GM21390 (cell line): ENCODE data around the gene ADAMTSL1.

Experiments used
- ATAC-seq: cut with Tn5 transposase; IDR thresholded peaks from one replicate; pipeline ENCODE4 v1.9.1; 2021; ENCODE audit not compliant: unreplicated experiment

ADAMTSL1 gene

DNA sequence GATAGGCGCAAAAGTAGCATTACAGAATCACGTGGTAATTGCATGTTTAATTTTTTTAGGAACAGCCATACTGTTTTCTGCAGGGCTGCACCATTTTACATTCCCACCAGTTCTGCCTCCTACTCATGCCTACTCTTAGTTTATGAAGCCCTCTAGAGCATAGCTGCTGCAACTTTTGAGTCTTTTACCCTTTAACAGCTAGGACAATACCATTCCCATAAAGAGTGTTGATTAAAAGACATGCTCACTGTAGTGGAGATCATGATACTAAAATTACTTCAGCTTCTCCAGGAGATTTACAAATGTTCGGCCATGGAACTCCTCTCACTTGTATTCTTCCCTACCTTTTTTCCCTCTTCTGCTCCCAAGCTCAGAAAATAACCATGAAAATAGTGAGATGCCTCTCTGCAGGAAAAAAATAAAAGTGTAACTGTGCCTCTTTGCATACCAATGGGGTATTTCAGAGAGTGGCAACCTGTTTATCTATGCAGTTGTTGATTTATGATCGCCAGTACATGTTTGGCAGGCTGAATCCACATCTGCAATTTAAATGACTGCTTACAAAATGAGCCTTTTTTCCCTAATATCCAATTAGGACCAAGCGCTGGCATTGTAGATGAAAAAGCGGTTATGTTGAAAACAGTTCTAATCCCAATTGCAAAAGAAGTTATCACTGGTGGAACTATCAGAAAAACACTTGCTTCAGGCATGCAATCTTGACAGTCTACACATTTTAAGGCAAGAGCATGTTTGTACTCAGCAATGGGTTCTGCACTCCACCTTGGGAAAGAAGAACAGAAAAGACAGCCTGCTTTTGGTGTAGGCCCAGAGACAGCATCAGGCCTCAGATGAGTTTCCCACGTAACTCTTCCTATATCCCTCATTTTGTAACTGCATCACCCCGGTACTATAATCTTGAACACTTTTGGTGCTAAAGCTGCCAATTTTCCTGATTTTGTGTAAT lies 131.1 kb downstream of the ADAMTSL1 start:
- no peak for ATAC-seq

DNA sequence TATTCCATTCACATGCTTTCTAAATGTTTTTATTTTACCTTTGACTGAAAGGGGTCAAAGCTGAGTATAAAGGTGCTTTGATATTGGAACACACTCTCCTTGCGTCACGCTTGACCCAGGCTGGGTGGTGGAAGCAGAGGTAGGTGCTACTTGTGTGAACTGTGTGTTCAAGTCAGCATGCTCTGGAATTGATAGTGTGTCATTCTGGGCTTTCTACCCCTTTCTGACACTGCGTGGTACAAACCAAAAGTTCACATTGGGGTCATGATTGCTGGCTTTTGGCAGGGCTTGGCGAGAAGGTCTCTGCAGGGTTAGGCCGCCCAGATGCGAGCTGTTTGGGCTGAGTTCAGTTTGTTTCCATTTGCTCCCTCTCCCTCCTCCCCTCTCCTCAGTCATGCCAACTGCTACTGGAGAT lies 131.8 kb downstream of the ADAMTSL1 start:
- no peak for ATAC-seq

DNA sequence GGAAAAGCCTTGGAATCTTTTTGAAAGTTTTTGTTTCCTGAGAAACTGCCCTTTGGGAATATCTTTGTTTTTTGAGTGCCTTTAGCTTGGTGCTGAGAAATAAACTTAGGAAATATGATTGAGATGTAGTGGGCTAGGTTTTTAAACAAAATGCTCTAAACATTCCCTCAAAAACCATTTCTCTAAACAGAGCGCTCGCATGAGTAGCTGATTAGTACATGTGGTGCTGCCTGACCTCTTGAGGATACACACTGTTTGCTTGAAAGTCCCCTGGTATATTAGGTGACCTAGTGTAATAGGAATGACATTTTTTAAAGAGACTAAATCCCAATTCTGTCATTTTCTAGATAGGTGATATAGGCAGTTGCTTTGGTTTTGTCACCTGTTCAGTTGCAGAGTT lies 132.3 kb downstream of the ADAMTSL1 start:
- ATAC-seq: no peak

DNA sequence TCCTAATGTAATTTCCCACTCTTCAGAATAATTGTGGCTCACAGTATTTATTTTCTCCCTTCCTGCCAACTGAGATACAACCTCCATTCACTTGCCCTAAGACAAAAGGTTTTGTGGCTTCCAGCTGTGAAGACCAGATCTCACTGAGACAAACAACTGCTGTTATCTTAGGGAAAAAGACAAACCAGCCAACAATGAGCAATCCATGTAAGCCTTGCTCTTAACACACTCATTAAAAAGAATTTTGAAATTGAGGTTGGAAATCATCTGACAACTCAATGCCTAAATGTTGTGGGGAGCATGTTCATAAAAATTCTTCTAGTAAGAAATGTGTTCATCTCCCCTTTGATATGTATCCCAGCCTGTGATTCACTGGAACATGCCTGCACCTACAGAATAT lies 132.9 kb downstream of the ADAMTSL1 start:
- ATAC-seq: no peak

DNA sequence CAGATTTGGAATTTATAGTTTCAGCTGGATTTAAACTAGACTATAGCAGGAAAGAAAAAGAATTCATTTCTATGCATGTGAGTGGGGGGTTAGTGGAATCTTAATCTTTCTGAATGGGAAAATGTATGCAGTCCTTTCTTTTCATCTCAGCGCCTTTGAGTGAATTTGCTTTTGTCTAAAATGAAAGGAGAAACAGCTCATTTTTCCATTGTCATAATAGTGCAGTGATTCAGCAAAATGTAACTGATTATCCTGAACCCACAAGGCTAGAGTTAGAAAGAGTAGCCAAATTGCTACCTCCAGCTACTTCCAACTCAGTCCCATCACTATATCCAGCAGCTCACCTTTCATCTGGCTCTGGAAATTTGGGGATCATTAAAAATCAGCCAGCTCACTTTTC lies 134.4 kb downstream of the ADAMTSL1 start:
- ATAC-seq: no peak

DNA sequence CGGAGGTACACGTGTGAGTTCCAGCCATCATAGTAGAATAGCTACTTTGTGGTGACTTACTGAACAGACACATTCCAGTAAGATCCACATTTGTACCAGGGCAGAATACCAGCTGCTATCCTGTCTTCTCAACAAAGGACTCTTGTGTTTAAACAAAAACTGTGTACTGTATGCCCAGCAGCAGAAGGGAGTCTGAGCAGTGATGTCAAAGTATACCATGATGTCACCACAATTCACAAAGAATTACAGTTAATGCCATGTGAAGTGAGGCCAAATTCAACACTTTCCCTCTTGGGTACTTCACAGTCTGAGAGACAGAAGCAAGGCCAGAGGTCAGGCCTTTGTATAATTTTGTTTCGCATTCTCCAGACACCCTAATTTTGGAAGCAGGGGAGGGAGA lies 137.0 kb downstream of the ADAMTSL1 start:
- ATAC-seq: no peak

DNA sequence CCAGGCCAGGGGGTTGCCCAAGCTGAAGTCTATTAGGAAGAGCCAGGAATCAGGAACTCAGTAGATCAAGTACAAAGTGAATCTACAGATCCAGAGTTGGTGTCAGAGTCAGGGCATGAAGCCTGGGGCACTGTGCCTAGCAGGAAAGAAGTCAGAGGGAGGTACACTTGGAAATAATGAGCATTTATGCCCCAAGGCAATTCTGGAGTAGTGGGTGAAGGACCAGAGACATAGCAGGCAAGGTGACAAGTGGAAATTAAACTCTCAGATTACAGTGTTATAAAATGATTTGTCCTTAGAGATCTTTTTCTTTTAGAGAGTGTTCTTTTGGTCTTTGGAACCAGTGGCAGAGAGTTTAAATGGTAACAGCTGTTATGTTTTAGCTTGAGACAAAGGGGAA lies 138.0 kb downstream of the ADAMTSL1 start:
- ATAC-seq: no peak

DNA sequence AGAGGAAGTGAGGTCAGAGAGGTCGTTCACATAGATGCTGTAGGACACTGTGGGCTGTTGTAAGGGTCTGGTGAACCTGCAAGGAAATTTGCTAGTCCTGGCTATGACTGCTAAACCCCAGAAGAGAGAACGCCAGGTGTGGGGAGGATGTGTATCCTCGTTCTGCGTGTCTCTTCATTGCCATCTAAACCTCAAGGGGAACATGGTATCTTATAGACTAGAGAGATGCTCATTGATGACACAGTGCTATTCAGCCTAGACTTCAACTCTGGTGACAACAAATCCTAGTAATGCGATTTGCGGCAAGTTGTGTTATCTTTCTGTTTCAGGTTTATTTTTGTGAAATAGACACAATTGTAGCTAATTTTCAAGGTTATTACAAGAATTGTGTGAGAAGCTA lies 140.2 kb downstream of the ADAMTSL1 start:
- ATAC-seq: no peak

DNA sequence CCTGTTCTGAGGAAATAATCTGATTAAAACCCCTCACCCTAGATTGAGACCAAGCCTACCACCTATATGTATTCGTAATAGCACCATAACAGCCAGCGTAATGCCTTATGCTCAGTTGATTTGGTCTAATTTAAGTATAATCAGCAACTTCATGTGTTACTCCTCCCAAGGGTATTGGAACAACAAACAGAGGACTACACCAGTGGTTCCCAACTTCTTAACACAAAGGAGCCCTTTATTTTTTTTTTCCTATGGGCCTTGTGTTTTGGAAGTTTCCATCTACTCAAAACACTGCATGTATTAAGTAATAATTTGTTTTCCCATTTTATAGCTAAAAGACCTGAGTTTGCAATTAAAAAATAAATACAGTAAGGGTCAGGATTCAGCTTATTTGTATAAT lies 140.7 kb downstream of the ADAMTSL1 start:
- no peak for ATAC-seq

DNA sequence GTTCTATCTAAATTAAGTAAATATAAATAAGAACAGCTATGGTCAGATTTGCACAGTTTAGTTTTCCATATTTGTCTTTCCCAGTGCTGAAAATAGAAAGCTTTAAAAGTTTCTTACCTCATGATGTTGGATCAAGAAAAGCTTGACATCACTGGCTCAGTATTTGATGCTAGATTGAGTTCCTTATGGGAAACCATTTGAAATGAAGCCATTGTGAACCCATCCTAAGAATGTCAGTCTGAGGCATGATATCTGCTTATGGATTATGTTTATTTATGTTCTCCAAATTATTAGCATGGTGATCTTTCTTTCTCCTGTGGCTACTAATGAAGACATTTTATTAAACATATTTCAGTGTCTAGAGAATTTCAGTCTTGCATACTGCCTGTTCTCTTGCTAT lies 143.0 kb downstream of the ADAMTSL1 start:
- ATAC-seq: no peak

DNA sequence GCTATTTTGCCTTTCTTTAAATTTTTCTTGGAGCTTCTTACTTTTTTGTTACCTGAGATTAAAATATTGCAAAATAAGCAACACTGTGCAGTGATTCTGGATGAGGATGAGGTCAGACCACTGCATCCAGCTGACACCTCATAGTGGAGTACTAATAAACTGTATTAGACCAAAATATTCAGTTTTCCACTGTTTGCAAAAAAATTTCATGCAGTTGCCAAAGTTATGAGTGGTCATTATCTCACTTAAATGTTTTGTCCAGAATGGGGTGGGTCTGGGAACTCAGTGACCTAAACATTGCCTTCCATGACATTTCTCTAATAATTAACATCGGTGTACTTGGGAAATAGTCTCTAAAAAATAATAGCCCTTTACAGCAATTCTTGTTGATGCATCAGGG lies 143.8 kb downstream of the ADAMTSL1 start:
- ATAC-seq: no peak

DNA sequence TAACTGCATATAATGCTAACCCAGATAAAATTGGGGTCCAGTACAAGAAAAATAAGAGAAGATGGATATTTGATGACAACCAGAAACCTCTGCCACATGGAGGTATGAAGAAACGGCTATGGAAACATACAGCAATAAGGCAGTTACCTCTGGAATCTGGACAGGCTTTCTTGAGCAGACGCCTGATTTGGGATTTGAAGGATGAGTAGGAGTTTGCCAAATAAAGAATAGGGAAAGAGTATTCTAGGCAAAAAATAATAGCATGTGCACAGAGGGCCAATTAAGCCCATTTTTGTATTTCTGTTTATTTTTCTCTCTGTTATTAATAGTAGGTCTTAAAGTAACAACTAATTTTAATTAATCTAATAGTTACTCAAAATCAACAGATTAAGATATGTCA lies 144.9 kb downstream of the ADAMTSL1 start:
- no peak for ATAC-seq

DNA sequence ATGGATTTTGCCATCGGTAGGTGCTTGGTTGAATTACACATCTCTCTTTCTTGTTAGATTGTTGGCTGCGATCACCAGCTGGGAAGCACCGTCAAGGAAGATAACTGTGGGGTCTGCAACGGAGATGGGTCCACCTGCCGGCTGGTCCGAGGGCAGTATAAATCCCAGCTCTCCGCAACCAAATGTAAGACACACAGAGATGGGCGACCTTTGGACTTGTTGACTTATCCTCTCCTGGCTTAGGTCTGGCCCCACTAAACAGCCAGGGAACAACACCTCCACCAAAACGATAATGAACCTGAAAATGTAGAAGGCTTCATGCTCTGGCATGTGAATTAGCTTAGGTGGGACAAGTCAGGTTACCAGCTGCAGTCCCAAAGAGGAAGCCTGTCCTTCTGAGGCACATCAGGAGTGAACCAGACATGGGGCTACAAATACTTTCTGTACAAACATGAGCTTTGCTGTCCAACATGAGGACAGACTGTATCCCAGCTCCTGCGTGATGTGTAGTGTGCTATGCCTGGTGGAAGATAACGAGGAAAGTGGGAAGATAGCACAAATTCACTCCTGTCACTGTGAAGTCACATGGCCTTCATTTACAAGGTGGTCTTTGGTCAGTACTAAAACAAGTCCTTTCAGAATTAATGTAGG lies 148.4 kb downstream of the ADAMTSL1 start:
- no peak for ATAC-seq

DNA sequence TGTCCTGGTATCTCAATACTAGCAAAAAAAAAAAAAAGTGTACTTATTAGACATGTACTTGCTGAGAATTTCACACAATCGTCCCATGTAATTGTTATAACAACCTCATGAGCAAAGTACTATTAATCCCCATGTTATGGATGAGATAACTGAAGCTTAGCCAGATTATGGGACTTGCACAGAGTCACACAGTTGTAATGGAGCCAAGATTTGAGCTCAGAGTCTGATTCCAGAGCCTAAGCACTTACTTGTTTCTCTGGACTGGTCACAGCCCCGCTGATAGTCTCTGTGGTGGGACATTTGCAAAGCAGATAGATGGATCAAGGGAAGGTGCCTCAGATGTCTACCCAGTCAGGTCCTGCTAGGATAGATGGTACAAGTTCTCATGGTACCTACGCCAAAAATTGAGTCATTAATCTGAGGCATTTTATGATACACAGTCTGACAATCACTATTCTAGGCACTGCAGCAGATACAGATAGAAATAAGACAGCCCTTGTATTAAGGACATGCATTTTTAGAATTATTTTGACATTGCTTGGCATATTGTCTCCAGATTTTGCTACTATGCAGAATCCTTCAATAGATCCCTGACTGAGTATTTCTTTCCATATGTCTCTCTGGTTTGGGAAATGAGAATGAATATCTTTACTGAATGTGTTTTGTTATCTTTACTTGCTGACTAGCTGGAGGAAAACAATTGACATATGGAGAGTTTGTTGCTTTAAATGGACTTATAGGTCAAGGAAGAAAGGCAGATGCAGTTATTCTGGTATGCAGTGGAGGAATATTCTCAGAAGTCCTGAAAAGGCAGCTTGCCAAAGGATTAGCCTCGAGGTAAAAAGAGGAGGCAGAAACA lies 149.5 kb downstream of the ADAMTSL1 start:
- no peak for ATAC-seq

DNA sequence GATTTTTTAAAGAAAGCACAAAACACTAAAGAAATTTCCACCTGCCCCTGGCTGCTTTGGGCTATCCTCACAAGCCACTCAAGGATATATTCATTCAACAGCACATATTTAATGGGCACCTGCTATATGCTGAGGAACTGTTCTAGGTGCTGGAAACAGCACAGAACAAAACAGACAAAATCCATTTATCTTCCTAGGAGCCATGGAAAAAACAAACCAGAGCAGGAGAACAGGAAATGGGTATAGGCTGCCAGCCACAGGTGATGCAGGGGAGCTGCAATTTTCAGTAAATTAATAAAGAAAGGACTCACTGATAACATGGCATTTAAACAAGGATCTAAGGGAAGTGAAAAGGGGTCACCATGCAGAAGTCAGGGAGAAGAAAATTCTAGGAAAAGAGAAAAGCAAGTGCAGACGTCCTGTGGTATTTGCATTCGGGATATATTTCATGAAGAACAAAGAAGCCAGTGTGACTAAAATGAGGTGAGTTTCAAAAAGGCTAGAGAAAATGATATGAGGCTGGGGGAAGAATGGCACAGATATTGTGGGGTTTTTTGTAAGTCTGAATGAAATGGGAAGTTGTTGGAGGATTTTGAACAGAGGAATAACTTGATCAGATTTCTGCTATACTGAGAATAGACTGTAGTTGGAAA lies 152.2 kb downstream of the ADAMTSL1 start:
- ATAC-seq: no peak

DNA sequence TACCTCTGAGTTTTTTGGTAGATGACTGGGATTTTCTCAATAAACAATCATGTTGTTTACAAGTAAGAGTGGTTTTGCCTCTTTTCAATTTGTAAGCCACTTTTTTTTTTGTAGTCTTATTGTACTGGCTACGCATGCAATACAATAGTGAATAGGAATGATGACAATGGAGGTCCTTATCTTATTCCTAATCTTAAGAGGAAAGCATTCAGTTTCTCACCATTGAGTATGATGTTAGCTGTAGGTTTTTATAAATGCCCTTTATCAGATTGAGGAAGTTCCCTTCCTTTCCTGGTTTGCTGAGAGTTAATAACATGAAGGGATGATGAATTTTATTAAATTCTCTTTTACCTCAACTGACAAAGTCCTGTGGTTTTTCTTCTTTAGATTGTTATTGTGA lies 155.2 kb downstream of the ADAMTSL1 start:
- ATAC-seq: no peak

DNA sequence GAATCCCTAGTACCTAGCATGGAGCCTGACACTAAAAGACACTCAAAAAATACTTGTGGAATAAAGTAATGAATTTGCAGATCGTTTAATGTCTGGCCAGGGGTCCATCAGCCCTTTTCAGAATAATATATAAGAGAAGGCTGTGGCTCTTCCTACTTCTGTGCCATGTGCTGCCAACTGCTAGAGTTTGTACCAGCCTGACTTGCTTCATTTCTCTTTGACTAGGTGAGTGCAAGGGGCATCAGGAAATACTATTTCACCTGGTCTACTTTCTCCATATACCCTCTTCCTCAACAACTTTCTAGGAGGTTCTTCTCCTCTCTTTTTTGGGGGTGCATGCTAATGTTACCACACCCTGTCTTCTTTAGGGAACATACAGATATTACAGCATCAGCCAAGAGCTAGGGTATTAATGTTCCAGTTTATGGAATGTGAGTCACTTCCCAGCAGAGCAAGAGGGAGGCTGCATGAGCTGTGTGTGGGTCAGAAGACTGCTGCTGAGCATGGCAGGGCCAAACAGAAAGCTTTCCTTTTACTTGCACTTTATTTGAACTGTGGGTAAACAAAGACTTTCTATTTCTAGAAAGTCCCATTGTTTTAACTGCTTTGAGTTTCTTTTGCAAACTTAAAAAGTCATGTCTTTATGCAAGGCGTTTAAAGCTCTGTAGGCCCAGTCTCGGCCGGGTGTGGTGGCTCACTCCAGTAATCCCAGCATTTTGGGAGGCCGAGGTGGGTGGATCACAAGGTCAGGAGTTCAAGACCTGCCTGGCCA lies 158.9 kb downstream of the ADAMTSL1 start:
- ATAC-seq: no peak

DNA sequence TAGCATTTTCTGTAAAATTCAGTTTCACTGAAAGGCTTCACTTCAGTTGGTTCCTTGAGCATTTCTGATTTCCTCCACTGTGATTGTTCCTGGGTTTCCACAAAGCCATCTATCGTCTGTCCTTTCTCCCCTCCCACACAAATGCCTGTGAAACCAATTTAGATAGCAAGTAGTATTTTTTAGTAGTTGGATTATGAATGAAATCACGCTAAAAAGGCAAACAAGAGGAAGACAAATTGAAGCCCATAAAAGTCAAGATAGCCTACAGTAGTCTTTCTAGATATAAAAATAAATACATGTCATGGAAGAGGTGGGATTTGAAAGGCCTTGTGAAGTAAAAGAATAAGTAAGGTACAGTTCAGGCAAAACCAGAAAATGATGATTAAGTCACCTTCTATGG lies 162.8 kb downstream of the ADAMTSL1 start:
- ATAC-seq: no peak

DNA sequence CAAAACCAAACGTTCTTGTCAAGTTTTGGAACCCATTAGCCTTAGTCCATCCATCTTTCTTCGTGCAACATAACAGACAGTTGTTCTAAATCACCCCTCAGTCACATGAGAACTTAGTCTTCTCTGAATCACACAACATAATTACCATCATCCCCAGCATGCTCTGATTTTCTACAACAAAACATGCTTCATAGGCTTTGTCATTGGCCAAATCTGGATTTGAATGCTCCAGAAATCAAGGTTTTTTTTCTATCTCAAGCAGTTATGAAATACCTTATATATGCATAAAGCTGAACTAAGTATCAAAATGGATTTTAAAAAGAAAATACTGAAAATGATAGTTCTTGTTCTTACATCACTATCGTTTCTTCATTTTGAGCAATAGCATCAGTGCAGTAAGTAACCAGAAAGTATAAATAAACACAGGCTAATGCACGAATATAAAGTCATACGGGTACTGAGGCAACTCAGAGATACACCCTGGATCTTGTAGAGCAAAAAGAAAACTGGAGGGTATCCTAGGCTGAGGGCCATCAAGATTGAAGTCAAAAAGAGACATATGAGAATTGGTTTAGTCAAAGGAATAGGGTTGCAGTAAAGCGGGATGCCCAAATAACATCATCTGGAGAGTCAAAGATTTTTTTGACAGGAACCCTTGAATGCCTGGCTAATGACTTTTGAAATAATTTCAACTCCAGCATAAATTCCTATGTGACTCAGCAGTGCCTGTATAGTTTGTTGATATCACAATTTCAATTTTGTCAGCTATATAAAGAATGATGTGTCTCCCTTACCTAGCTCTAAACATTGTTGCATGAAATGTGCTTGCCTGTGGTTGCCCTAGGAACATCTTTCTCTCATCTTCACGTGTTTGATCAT lies 164.7 kb downstream of the ADAMTSL1 start:
- ATAC-seq: no peak
